Choroid plexus epithelial cell (primary cell): ENCODE results near the gene PHOX2B.
"Not testable (repeated sequence)": the region's sequence is repeated elsewhere in the genome, so short reads cannot be mapped to it uniquely, and the experiment has no call there.

Experiments used
- DNase-seq: peaks from one replicate; pipeline ENCODE4 v3.0.0-alpha.2; 2010; ENCODE audit warnings: low read depth
- H3K4me3 ChIP-seq: 2 replicates; pipeline ENCODE4 v1.5.1; 2011; ENCODE audit warnings: low read depth, mild to moderate bottlenecking, control low read depth, low read length, moderate library complexity
- TF ChIP-seq, protein P1 (sequence below): conservative IDR thresholded peaks from 2 replicates; pipeline ENCODE4 v1.5.1; 2011; ENCODE audit warnings: low read depth, mild to moderate bottlenecking, control low read depth, inconsistent platforms, low read length, moderate library complexity

PHOX2B gene

GRCh38 chr4:41713768-41714167, 34.8 kb downstream of the PHOX2B start:
- TF ChIP-seq, protein P1, sequence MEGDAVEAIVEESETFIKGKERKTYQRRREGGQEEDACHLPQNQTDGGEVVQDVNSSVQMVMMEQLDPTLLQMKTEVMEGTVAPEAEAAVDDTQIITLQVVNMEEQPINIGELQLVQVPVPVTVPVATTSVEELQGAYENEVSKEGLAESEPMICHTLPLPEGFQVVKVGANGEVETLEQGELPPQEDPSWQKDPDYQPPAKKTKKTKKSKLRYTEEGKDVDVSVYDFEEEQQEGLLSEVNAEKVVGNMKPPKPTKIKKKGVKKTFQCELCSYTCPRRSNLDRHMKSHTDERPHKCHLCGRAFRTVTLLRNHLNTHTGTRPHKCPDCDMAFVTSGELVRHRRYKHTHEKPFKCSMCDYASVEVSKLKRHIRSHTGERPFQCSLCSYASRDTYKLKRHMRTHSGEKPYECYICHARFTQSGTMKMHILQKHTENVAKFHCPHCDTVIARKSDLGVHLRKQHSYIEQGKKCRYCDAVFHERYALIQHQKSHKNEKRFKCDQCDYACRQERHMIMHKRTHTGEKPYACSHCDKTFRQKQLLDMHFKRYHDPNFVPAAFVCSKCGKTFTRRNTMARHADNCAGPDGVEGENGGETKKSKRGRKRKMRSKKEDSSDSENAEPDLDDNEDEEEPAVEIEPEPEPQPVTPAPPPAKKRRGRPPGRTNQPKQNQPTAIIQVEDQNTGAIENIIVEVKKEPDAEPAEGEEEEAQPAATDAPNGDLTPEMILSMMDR, result no peak
- no peak for DNase-seq
- no peak overlapping the region for H3K4me3 ChIP-seq

DNA sequence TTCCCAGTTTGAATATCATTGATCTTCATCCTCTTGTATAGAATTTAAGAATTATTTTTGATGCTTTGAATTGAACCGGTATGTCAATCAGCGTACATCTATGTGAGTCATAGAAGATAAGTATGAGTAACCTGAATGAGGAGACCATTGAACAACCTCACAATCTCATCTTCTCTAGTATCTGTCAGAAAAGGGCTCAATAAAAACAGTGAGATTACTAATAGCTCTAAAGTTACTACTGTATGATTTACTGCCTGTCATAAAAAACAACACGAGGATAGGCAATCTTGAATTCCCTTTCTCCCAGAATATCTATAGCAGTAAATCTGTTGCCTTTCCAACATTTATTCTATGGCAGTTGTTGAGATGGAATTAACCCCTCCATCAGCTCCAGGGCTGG, 36.1 kb downstream of the PHOX2B start:
- DNase-seq, result no peak
- no peak overlapping the region for H3K4me3 ChIP-seq
- TF ChIP-seq, protein P1, result no peak

GRCh38 chr4:41711654-41712053, 36.9 kb downstream of the PHOX2B start:
- H3K4me3 ChIP-seq, DNase-seq: not testable (repeated sequence)

DNA sequence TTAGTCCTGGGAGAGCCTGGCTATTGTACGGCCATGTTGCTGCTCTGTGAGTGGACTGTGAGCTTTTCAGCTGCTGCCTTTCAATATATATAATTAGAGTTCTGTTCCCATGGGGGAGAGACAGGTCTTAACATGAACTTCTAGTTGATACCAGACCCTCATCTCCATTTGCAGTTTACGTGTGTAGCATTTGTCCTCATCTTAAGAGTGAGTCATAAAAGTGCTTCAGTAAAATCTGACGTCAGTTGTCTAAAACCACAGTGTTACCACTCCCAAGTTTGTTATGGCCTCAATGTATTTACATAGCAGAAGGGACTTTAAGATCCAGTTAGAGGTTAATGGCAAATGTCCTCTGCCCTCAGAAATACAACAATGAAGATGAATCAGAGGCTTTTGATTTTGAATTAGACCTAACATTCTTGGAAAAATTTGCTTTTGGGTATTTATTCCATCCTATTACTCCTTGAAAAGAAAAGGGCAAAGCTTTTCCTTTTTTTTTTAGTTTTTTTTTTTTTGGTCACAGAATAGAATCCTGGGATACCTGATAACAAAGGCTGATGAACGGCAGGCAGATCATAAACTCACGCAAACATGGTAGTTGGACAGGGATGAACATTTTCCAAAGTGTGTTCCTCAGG, 38.6 kb downstream of the PHOX2B start:
- no peak overlapping the region for H3K4me3 ChIP-seq
- TF ChIP-seq, protein P1, result no peak
- DNase-seq, result peak; percentile 80

GRCh38 chr4:41703785-41704184, 44.7 kb downstream of the PHOX2B start:
- no peak overlapping the region for H3K4me3 ChIP-seq
- no peak for DNase-seq
- TF ChIP-seq, protein P1, result no peak

DNA sequence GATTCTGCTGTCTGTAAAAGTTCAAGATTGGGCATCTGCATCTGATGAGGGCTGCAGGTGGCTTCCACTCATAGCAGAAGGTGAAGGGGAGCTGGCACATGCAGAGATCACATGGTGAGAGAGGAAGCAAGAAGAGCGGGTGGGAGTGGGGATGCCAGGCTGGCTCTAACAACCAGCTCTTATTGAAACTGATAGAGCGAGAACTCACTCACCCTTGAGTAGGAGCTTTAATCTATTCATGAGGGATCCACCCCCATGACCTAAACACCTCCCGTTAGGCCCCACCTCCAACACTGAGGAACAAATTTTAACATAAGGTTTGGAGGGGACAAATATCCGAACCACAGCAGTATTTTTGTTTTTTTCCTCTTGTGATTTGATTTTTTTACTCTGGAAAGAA, 45.8 kb downstream of the PHOX2B start:
- H3K4me3 ChIP-seq, result no peak overlapping the region
- TF ChIP-seq, protein P1, result no peak
- DNase-seq, result no peak

- DNase-seq, result no peak
- no peak overlapping the region for H3K4me3 ChIP-seq
- TF ChIP-seq, protein P1, result no peak
These were observed 46.5 kb downstream of the PHOX2B start for GRCh38 chr4:41701983-41702382.

DNA sequence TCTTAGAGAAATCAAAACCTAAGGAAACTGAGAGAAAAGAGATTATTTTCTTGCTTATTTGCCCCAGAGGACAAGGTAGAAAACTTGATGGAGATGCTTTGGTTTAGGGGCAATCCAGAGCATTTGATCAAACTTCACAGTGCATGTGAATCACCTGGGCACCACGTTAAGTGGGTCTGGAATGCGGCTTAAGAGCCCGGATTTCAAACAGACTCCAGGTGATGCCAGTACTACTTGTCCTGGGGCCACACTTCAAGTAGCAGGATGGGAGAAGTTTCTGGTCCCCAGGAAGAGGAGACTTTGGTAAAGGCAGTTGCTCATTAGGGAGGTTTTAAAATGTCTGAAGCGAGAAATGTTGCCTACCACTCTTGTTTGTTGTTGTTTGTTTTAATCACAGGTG, 51.8 kb downstream of the PHOX2B start:
- TF ChIP-seq, protein P1, result no peak
- DNase-seq, result no peak
- H3K4me3 ChIP-seq, result no peak overlapping the region
